SK-N-MC (cell line): ENCODE data around the gene WFIKKN1.

Experiments
- EZH2 ChIP-seq: fragments of 200-600 bp; sonication (generic); IDR thresholded peaks from one replicate; pipeline ENCODE4 v1.6.1; 2017; ENCODE audit warnings: antibody characterized with exemption
- FOXP2 ChIP-seq: optimal IDR thresholded peaks from 2 replicates; pipeline ENCODE3; 2011; ENCODE audit warnings: mild to moderate bottlenecking, moderate library complexity; ENCODE audit not compliant: insufficient read depth; ENCODE audit errors: extremely low read length, control extremely low read depth
- POLR2AphosphoS5 ChIP-seq: IDR thresholded peaks from 2 replicates; pipeline ENCODE4 v1.6.1; 2012; ENCODE audit warnings: mild to moderate bottlenecking, low read depth, low read length, borderline replicate concordance

GRCh38 chr16:678858-679813 is 48.4 kb downstream of the WFIKKN1 start:
- no peak for TF ChIP-seq EZH2
- TF ChIP-seq POLR2AphosphoS5: no peak; the same call in 1 of the 2 replicates
- no peak for TF ChIP-seq FOXP2
